Left kidney (tissue), 1 donor: ENCODE results near the gene C19orf44. TPM values are rescaled to one million over a fixed set of nuclear protein-coding genes. Genes with fewer than 3 reads are reported as not detected.

ENCODE experiments used
- polyA plus RNA-seq: library from polyadenylated mRNA; unstranded; fragments of 120-200 nt; gene quantifications from one replicate; pipeline ENCODE4 v1.2.1, GENCODE V29; 2013; ENCODE audit not compliant: insufficient read length

C19orf44 gene
- polyA plus RNA-seq, 1 donor, result 16.8 TPM

Other genes with a start within 250 kb of the C19orf44 start
- gene KLF2, start 171.6 kb upstream of the C19orf44 start, polyA plus RNA-seq, result 15.3 TPM
- gene EPS15L1, start 24.4 kb upstream of the C19orf44 start, polyA plus RNA-seq, result 30.4 TPM
- not detected for gene CALR3, start 227 bp upstream of the C19orf44 start, polyA plus RNA-seq
- gene CHERP, start 46.0 kb downstream of the C19orf44 start, polyA plus RNA-seq, result 37.9 TPM
- 48.6 TPM for gene SLC35E1, start 76.0 kb downstream of the C19orf44 start, polyA plus RNA-seq
- 5.6 TPM for gene MED26, start 131.8 kb downstream of the C19orf44 start, polyA plus RNA-seq
- gene SMIM7, start 163.8 kb downstream of the C19orf44 start, polyA plus RNA-seq, result 108 TPM
- 7.7 TPM for gene TMEM38A, start 164.7 kb downstream of the C19orf44 start, polyA plus RNA-seq
- 0.08 TPM for gene NWD1, start 223.5 kb downstream of the C19orf44 start, polyA plus RNA-seq